ENCODE results near the gene NFATC2. TPM values are rescaled to one million over a fixed set of nuclear protein-coding genes. Genes with fewer than 3 reads are reported as not detected.

Gene NFATC2
- total RNA-seq, 4 donors from 2014 or later, result 5.7 to 36.4 (median 12.0) TPM

DNA sequence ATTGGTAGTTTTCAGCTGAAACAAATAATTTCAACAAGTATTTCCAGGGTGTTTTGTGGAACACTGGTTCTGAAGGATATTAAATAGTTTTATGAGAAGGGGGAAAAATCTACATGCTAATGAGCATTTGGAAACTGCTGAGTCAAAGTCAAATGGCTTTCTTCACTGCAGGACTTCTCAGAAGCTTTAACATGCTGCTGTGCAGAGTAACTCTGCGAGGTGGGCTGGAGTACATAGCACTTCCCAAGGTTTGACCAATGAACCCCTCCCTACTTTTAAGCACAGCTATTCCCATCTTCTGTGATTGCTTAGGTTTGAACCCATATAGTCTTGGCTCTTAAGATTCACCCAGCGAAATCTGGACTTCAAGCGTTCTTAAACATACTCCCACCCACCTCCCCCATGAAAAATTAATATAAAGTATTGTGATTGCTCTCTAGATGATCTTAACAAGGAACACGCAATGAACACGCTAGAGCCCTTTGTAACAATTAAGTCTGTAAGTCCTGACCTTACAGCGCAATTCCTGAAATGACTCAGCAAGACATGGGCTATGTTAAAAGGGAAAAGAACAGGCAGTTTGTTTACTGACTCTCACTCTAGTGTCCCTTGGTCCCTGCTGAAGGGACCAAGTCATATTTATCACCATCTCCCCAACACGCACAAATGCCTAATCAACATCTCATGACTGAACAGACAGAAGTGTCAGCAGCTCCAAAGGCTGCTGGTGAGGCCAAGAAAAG is 105.2 kb downstream of the NFATC2 start:
- no peak for DNase-seq
- Histone ChIP-seq H3K36me3 (no peaks in the 10 kb centered on the region), H3K27ac (no peak overlapping the region), H3K9me3 (no peaks in the 10 kb centered on the region), H3K27me3 (no peaks in the 10 kb centered on the region), H3K4me1 (no peaks in the 10 kb centered on the region), H3K4me3 (no peak overlapping the region)
- intact Hi-C loops (cut with DNase I; ENCODE audit: low total_unique reads), result no loop called here
- no peak for TF ChIP-seq POLR2A (IDR thresholded peaks at IDR 0.05)
- TF ChIP-seq, protein P1, sequence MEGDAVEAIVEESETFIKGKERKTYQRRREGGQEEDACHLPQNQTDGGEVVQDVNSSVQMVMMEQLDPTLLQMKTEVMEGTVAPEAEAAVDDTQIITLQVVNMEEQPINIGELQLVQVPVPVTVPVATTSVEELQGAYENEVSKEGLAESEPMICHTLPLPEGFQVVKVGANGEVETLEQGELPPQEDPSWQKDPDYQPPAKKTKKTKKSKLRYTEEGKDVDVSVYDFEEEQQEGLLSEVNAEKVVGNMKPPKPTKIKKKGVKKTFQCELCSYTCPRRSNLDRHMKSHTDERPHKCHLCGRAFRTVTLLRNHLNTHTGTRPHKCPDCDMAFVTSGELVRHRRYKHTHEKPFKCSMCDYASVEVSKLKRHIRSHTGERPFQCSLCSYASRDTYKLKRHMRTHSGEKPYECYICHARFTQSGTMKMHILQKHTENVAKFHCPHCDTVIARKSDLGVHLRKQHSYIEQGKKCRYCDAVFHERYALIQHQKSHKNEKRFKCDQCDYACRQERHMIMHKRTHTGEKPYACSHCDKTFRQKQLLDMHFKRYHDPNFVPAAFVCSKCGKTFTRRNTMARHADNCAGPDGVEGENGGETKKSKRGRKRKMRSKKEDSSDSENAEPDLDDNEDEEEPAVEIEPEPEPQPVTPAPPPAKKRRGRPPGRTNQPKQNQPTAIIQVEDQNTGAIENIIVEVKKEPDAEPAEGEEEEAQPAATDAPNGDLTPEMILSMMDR (IDR thresholded peaks at IDR 0.05), result no peak

DNA sequence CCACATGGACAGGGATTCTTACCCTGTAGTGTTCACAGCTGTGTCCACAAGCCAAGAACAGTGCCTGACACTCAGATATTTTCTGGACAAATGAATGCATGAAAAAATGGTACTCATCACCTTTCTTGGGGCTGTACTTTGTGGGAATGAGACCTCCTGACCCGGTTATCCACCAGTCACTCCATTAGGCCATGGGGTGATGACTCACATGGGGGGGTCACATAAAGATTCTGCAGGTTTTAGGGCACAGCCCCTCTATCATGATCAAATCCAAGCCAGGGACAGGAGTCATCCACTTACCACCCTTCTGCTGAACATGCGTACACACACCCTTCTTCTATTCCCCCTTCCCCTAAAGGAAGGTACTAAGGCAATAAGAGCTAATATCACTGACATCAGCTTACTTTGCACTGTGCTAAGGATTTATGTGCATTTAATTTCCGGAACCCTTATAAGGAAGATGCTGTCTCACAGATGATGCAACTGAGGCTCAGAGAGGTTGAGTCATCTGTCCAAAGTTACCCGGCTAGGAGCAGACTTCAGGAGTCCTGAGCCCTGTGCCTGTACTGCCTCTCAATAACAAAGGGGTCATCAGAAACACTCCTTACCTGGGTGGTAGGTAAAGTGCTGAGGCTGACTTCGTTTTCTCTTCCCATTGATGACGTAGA is 107.8 kb downstream of the NFATC2 start:
- Histone ChIP-seq H3K4me1 (no peaks in the 10 kb centered on the region), H3K4me3 (no peak overlapping the region), H3K9me3 (no peaks in the 10 kb centered on the region), H3K27ac (no peak overlapping the region), H3K27me3 (no peaks in the 10 kb centered on the region), H3K36me3 (no peaks in the 10 kb centered on the region)
- no peak for DNase-seq
- intact Hi-C loops (cut with DNase I; ENCODE audit: low total_unique reads), result no loop called here
- TF ChIP-seq POLR2A (IDR thresholded peaks at IDR 0.05), result no peak

DNA sequence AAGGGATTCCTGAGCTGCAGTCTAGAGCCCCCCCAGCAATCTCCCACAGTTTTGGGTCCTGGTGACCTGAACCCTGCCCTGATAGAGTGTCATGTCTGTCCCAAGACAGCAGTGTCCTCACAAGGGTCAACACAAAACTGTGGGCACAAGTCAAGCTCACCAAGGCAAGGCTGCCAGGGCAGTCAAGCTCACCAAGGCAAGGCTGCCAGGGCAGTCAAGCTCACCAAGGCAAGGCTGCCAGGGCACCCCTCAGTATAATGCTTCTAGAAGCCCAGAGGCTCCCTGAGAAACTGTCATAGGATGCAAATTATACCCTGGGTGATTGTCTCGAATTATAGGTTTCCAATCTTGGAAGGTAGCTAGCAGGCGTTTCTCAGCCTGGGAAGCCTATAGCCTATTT is 108.5 kb downstream of the NFATC2 start:
- Histone ChIP-seq H3K9me3 (no peaks in the 10 kb centered on the region), H3K27ac (no peak overlapping the region), H3K27me3 (no peaks in the 10 kb centered on the region), H3K4me1 (no peaks in the 10 kb centered on the region), H3K36me3 (no peaks in the 10 kb centered on the region), H3K4me3 (no peak overlapping the region)
- TF ChIP-seq, protein P1 (IDR thresholded peaks at IDR 0.05), result no peak
- no peak for TF ChIP-seq POLR2A (IDR thresholded peaks at IDR 0.05)
- DNase-seq, result no peak
- intact Hi-C loops (cut with DNase I; ENCODE audit: low total_unique reads), result no loop called here

DNA sequence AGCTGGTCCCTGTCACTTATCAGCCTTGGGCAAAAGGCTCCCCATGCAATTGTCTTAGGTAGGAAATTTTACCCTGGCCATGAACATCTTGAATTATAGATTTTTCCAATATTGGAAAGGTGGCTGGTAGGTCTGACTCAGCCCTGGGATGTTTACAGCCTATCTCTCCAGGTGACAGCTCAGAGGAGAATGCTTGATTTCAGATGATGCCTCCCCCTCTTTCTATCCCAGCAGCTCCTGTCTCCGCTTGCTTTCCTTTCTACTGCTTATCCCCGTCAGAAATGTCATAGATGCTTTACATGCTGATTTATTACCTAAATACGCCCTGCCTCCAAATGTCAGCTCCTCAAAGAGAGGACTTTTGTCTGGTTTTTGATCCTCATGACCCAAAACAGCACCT is 109.6 kb downstream of the NFATC2 start:
- Histone ChIP-seq H3K9me3 (no peaks in the 10 kb centered on the region), H3K36me3 (no peaks in the 10 kb centered on the region), H3K4me1 (no peaks in the 10 kb centered on the region), H3K27me3 (no peaks in the 10 kb centered on the region), H3K27ac (no peak overlapping the region), H3K4me3 (no peak overlapping the region)
- DNase-seq, result no peak
- intact Hi-C loops (cut with DNase I; ENCODE audit: low total_unique reads), result no loop called here
- TF ChIP-seq, protein P1 (IDR thresholded peaks at IDR 0.05), result no peak
- TF ChIP-seq POLR2A (IDR thresholded peaks at IDR 0.05), result no peak

DNA sequence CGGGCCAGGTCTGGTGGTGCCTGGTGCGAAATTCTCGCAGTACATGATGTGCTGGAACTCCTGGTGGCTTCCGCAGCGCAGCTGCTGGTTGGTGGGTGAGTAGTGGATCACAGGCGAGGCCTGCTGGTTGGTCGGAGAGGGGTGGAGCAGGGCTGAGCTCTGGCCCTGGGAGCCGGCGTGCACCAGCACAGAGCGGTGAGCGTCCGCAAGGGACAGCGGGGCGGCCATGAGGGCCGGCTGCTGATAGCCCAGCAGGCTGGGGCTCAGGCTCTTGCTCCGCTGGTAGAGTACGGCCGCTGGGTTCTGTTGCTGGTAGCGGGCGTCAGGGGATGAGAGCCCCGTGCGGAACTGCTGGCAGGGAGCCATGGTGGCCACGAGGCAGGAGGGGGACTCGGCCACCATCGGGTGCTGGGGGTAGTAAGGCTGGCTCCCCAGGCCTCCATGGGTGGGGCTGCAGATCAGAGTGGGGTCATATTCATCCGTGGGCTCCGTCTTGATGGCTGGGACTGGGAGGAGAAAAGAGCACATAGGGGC is 110.2 kb downstream of the NFATC2 start:
- TF ChIP-seq POLR2A (IDR thresholded peaks at IDR 0.05), result no peak
- TF ChIP-seq, protein P1 (IDR thresholded peaks at IDR 0.05), result no peak

More for the DNA sequence above, 110.2 kb downstream of the NFATC2 start:
- Histone ChIP-seq H3K4me3 (no peak overlapping the region), H3K36me3 (no peaks in the 10 kb centered on the region), H3K4me1 (no peaks in the 10 kb centered on the region), H3K27me3 (no peaks in the 10 kb centered on the region), H3K27ac (no peak overlapping the region), H3K9me3 (no peaks in the 10 kb centered on the region)
- intact Hi-C loops (cut with DNase I; ENCODE audit: low total_unique reads), result no loop called here
- DNase-seq, result no peak

Data from uterus (tissue), 4 donors.